ENCODE measurements around the gene TRPT1.

The TRPT1 gene

DNA sequence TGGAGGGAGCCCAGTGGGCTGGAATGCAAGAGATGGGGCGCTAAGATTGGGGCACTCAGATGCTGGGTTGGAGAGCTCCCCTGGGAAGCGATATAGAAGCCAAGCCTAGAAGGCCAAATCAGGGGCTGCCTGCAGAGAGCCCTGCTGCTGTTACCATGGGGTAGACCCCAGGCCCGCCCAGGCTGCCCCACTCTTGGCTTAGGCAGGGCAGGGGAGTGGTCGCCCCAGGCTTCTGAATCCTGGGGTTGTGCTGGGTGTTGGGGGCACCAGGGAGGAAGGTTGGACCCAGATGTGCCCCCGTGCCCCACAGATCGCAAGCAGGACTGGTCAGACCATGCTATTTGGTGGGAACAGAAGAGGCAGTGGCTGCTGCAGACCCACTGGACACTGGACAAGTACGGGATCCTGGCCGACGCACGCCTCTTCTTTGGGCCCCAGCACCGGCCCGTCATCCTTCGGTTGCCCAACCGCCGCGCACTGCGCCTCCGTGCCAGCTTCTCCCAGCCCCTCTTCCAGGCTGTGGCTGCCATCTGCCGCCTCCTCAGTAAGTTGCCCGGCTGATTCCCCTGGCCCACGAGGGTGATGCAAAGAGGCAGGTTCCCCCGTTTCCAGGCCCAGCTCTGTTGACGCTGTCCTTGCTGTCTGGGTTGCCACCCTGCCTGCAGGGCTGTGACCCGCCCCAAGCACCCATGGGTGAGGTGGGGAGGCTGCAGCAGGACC, 15.5 kb downstream of the TRPT1 start:
- no peak for DNase-seq (ENCODE audit: insufficient read length, low spot score)
- FAIRE-seq: no peak

DNA sequence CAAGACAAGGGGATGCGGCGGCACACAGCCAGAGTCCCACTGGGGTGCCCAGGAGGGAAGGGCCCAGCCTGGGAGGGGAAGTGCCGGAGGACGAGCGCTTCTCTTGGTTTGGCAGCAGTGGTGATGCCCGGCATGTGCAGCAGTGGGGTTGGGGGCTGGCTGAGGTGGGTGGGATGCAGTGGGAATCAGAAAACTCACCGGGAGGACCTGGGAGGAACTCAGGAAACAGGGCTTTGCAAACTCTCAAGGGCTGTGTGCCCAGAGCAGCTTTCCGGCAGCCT, 16.5 kb downstream of the TRPT1 start:
- no peak for DNase-seq (ENCODE audit: insufficient read length, low spot score)
- FAIRE-seq: no peak

DNA sequence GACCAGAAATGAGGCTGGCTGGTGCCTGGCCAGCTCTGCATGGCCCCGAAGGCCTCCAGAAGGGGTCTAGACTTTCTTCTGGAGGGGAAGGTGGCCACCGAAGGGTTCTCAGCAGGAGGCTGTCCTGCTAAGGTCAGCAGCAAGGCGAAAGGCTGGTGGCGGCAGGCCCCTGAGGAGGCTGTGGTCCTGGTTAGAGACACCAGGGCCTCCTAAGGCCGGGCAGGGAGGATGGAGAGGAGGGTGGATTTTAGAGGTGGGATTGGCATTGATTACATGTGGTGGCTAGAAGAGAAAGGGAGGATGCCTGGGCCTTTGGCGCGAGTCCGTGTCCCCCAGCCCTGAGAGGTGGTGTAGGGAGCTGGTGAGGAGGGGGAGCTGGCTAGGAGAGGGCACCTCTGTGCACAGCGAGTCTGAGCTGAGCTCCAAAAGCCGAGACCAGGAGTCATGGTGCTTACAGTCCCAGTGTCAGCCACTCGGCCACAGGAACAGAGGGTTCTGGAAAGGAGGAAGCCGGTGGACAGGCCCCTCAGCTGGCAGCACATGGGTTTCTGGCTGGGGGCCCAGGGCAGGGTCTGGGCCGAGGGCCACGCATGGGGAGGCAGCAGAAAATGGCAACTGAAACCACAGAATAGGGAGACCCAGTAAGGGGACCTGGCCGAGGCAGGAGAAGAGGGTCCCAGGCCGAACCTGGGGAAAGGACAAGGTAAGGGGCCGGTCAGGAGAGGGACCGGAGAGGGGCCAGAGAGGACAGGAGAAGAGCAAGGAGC, 17.0 kb downstream of the TRPT1 start:
- FAIRE-seq: no peak
- no peak for DNase-seq (ENCODE audit: insufficient read length, low spot score)

DNA sequence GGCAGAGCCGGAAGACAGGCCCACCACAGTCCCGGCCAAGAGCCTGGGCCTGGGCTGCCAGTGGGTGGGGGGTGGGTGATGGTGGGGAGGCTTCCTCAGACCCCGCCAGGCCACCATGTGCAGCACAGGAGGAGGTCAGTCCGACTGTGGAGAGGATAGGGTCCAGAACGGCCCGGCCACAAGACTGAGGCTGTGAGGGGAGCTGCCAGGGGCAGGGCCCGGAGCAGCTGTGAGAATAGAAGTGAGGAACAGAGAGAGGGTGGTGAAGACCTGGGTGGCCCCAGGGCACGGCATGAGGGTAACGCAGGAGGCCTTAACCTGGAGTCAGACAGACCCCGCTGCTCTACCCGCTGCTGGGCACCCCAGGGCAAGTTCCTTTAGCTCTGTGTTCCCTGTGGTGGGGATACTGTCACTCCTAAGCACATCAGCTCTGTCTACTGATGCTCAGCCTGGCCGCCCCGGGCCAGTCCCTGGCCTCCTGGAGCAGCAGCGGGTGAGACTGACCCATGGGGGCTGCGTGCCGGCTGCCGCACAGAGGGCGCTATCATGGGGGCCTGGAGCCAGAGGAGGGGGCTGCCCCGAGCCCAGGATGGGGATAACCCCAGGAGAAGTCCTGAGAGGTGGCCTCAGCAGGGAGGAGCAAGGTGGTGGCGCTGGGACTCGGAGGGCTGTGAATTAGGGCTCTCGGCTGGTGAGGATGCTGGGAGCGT, 17.7 kb downstream of the TRPT1 start:
- no peak for DNase-seq (ENCODE audit: insufficient read length, low spot score)
- FAIRE-seq: no peak

DNA sequence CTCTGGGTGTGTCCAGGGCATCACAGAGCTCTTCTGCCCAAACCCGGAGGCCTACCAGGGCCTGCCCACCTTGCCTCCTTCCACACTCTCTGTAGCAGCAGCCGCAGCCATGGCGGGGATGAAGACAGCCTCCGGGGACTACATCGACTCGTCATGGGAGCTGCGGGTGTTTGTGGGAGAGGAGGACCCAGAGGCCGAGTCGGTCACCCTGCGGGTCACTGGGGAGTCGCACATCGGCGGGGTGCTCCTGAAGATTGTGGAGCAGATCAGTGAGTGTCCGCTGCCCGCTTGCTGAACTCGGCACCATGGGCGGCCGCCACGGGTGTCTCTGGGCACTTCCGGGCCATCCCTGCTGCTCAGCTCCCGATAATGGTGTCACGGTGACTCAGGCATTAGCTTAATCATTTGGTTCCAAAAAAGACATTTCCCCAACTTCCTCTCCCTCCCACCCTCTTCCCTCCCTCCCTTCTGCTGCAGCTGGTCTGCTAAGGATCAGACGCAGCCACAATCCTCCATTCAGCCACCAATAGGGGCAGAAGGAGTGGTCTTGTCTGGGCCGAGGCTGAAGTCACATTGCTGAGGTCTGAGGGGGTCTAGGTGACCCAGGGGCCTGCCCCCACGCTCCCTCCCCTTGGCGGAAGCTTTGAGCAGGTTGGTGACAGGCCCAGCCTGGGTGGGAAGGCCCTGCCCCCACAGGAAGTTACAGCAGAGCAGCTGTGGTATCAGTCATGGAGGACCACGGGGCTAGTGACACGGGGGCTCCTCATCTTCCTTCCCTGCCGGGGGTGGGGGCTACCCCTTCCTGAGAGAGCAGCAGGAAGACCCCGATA, 18.5 kb downstream of the TRPT1 start:
- DNase-seq (ENCODE audit: insufficient read length, low spot score) (peak; percentile 97), FAIRE-seq (peak; percentile 90)

- FAIRE-seq (peak; percentile 89), DNase-seq (ENCODE audit: insufficient read length, low spot score) (peak; percentile 68)
Measured at GRCh38 chr11:64206457-64207255, 19.3 kb downstream of the TRPT1 start, which contains the start of gene FERMT3. TSS of gene FERMT3 (plus strand) at chr11:64206721. CDS start at chr11:64207365, 644 bp downstream.

GRCh38 chr11:64204464-64204989, 21.5 kb downstream of the TRPT1 start:
- peak; percentile 74 for DNase-seq (ENCODE audit: insufficient read length, low spot score)
- FAIRE-seq: no peak

- FAIRE-seq (no peak), DNase-seq (ENCODE audit: insufficient read length, low spot score) (no peak)
Measured at GRCh38 chr11:64204080-64204440, 21.9 kb downstream of the TRPT1 start.

DNA sequence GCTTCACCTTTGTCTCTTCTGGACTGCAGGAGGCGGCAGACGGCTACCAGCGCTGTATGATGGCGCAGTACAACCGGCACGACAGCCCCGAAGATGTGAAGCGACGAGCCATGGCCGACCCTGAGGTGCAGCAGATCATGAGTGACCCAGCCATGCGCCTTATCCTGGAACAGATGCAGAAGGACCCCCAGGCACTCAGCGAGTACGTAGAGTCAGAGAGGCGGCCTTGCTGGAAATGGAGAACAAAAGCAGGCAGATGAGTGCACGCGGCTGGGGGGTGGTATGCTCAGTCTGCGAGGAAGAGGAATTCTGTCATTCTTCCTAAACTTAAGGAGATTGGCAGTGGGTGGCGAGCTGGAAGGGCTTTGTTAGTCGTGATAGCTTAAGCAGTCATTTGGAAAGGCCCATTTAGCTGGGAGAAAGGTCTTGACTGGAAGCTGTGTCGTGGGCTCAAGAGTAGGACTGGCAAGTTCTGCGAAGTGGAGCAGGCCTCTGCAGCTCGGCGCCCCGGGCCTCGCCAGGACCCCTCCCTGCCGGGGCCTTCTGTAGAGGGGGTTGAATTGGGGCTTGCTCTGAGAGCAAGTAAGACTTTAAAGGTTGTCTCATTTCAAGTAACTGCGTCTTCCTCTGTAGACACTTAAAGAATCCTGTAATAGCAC, 22.4 kb downstream of the TRPT1 start:
- FAIRE-seq (no peak), DNase-seq (ENCODE audit: insufficient read length, low spot score) (no peak)

DNA sequence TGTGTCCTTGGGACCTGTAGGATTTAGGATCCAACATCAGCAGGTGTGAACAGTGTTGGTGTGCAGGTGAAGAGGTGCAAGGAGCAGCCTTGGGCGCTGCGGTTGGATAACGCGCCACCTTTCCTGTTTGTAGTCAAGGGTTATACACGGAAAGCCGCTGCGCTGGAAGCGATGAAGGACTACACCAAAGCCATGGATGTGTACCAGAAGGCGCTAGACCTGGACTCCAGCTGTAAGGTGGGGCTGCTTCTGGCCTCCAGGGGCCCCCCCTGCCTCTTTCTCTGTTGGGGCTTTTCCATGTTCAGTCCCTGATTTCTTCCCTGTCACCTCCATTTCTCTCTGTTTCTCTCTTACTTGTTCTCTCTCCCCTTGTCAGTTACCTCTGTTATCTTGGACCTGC, 23.0 kb downstream of the TRPT1 start:
- DNase-seq (ENCODE audit: insufficient read length, low spot score) (no peak), FAIRE-seq (no peak)

DNA sequence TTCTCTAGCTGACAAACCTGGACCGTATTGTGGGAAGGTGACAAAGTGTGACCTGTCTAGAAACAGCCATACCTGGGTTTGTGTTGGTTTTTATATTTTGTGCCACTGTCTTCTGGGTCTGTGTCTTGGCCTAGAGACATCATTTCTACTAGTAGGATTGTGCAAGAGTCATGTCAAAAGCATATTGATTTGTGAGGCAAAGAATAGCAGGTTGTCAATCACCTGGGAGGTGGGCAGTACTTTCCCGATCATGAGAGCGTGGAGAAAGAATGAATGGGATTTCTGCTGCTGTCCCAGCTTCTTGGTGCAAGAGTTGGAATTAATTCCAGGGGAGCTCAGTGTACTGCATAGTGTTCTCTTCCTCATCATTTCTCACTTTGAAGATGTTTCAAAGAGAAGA, 24.4 kb downstream of the TRPT1 start:
- FAIRE-seq (no peak), DNase-seq (ENCODE audit: insufficient read length, low spot score) (no peak)

DNA sequence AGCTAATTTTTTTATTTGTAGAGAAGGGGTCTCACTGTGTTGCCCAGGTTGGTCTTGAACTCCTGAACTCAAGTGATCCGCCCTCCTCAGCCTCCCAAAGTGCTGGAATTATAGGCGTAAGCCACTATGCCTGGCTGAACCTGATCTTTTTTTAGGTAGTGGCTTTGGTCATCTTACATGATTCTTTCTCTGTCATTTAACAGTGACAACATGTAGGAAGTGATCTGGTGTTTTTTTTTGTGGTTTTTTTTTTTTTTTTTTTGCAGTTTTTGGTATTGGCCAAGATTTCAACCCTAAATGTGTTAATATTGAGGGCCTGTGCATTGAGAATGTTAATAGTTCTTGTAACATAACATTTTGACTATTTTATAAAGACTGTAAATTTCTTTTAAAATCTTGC, 27.5 kb downstream of the TRPT1 start:
- no peak for DNase-seq (ENCODE audit: insufficient read length, low spot score)
- no peak for FAIRE-seq

GRCh38 chr11:64196626-64197025, 29.4 kb downstream of the TRPT1 start:
- no peak for DNase-seq (ENCODE audit: insufficient read length, low spot score)
- FAIRE-seq: no peak

DNA sequence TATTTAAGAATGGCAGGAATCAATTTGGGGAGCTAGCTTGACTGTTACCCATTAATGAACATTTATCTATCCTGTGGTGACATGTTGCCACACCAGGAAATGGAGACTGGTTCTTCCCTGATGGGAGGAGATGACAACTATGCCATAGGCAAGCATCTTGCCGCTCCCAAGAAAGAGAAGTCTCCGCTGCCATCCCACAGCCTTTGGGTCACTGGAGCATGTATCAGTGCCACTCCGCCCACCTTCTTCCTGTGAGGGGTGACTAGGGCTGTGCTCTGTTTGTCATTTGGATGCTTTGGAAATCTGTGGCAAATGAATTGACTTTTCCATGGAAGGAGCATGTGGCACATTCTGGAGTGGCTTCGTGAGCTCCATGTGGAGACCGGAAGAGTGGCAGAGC, 33.6 kb downstream of the TRPT1 start:
- DNase-seq (ENCODE audit: insufficient read length, low spot score) (no peak), FAIRE-seq (no peak)

GRCh38 chr11:64186492-64187165, 39.4 kb downstream of the TRPT1 start:
- no peak for FAIRE-seq

DNA sequence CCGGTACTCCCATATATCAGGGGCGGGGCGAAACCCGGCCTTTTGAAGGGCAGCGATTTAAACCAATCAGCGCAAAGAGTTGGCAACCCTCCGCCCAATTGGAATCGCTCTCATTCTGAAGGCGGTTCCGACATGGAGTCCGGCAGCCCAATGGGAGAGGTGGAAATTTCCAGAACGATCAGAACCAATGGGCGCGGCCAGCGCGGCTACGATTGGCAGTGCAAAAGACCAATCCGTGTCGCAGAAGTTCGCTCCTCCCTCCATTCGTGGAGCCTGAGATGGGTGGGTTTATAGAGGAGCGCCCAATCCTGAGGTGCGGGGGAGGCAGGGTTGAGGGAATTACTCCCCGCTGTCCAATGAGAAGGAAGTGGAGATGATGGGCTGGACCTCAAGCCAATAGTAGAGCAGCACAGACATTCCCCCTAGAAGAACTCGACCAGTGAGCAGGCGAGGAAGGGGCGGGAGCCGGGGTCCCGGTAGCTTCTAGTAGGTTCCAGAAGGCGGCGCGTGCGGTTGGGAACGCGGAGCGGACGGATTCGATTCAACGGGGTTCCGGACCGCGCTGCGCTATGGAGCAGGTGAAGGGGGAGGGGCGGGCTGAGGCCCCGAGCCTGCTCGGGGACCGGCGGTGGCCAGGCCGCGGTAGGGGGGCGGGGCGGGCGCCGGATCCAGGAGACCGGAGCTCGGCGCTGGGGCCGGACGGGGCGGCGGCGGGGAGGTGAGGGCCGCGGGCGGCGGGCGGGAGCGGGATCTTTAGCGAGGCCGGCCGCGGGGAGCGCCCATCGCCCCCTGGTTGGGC, 40.1 kb downstream of the TRPT1 start, which contains the start of gene STIP1:
TSS of gene STIP1 (plus strand) at position 479 of the 799 bp plus-strand sequence. CDS start at position 570, 91 bp downstream.
- FAIRE-seq (peak; percentile 94), DNase-seq (ENCODE audit: insufficient read length, low spot score) (peak; percentile 97)

More at GRCh38 chr11:64186492-64187165, 39.4 kb downstream of the TRPT1 start:
- DNase-seq (ENCODE audit: insufficient read length, low spot score): no peak

GRCh38 chr11:64185175-64185692, 40.8 kb downstream of the TRPT1 start:
- peak; percentile 37 for FAIRE-seq
- DNase-seq (ENCODE audit: insufficient read length, low spot score): no peak

DNA sequence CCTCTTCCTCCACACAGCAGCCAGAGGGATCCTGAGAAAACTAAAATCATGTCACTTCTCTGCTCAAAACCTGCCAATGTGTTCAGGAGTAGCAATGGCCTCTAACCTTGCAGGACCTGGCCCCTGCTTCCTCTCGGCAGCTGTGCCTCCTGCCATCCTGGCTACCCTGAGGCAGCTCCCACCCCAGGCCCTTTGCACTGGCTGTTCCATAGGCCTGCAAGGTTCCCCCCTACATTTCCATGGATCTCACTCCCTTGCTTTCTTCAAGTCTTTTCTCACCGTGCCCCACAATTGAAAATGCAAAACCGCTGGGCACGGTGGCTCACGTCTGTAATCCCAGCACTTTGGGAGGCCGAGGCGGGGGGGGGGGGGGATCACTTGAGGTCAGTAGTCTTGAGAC, 42.1 kb downstream of the TRPT1 start:
- FAIRE-seq (no peak), DNase-seq (ENCODE audit: insufficient read length, low spot score) (no peak)
